MG63 (cell line): ENCODE results near the gene GABARAP. TPM values are rescaled to one million over a fixed set of nuclear protein-coding genes. Genes with fewer than 3 reads are reported as not detected.
"Not testable (repeated sequence)": the region's sequence is repeated elsewhere in the genome, so short reads cannot be mapped to it uniquely, and the experiment has no call there.

Source experiments
- DNase-seq: peaks from one replicate; pipeline ENCODE4 v3.0.0-alpha.2; 2020
- H3K27me3 ChIP-seq: fragments of 250-450 bp; sonication (Bioruptor Pico); 2 replicates; pipeline ENCODE4 v1.5.1; 2020; ENCODE audit warnings: mild to moderate bottlenecking, moderate library complexity
- H3K36me3 ChIP-seq: fragments of 250-450 bp; sonication (Bioruptor Pico); 2 replicates; pipeline ENCODE4 v1.5.1; 2020; ENCODE audit warnings: mild to moderate bottlenecking, moderate library complexity
- H3K4me3 ChIP-seq: fragments of 250-450 bp; sonication (Bioruptor Pico); 2 replicates; pipeline ENCODE4 v1.5.1; 2020; ENCODE audit warnings: mild to moderate bottlenecking, moderate library complexity
- H3K9me3 ChIP-seq: fragments of 250-450 bp; sonication (Bioruptor Pico); 2 replicates; pipeline ENCODE4 v1.5.1; 2020; ENCODE audit warnings: mild to moderate bottlenecking, moderate library complexity
- total RNA-seq: library from RNA; depleted of rRNA; stranded (reverse); fragments of >200 nt; shearing (Covaris generic); gene quantifications from 2 replicates; pipeline ENCODE4 v1.2.3, GENCODE V29; 2014; ENCODE audit warnings: low replicate concordance

GABARAP gene
- total RNA-seq, 1 experiment from 2014 or later: 148 TPM

DNA sequence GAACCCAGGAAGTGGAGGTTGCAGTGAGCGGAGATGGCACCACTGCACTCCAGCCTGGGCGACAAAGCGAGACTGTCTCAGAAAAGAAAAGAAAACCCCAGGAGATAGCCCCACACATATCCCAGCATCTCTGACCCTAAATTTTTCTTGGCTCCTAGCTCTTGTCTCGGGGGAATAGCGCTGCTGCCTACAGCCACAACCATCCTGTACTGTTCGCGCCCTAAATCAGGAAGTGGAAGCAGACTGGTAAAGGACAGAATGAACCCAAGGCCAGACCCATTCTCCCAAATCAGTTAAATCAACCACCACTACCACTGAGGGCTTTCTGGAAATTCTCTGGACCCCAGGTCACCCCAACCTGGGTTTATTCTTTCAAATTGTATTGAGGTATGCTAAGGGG is 7.6 kb upstream of the GABARAP start:
- DNase-seq: no peak
- H3K9me3 ChIP-seq: no peaks in the 10 kb centered on the region
- peak overlapping the region; percentile 90 for H3K4me3 ChIP-seq

DNA sequence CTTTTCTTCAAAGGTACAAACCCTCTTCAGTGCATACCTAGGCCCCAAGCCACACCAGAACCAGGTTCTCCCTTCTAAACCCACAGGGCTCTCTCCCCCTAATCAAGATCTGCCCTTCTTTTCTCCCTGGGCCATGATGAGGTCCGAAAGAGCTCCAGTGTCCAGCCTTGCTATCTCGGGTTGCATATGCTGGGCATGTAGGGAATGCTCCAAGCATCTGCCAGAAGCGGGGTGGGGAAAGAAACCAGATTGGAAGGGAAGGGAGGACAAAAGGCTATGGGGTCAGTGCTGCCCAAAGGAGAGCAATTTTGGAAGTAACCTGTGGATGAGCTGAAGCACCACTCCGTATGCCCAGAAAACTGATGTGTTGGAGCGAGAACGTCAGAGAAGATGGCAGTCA is 7.0 kb upstream of the GABARAP start:
- no peak for DNase-seq
- Histone ChIP-seq H3K27me3 (no peaks in the 10 kb centered on the region), H3K36me3 (peaks cover 15% of the 10 kb centered on the region), H3K9me3 (no peaks in the 10 kb centered on the region), H3K4me3 (no peak overlapping the region)

More for the DNA sequence above, 7.6 kb upstream of the GABARAP start:
- Histone ChIP-seq H3K27me3 (no peaks in the 10 kb centered on the region), H3K36me3 (peaks cover 20% of the 10 kb centered on the region)

DNA sequence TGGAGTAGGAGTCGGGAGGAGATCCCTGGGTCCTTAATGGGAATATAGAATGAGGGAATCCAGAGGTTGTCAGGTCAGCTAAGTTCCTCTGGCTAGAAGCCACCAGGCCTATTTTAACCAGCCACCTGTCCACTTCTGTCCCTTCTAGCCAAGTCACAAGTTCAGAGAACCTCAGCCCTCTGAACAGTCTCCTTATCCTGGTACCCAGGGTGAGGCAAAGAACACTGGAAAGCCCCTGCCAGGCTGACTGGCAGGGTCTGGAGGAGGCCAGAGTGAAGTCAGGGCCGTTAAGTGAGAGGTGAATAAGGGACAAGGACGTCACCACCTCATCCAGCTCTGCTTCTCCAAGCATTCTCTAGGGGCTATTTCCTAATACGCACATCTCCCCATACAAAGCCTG is 6.5 kb upstream of the GABARAP start:
- DNase-seq: no peak
- Histone ChIP-seq H3K9me3 (no peaks in the 10 kb centered on the region), H3K4me3 (no peak overlapping the region), H3K36me3 (peaks cover 13% of the 10 kb centered on the region), H3K27me3 (no peaks in the 10 kb centered on the region)

DNA sequence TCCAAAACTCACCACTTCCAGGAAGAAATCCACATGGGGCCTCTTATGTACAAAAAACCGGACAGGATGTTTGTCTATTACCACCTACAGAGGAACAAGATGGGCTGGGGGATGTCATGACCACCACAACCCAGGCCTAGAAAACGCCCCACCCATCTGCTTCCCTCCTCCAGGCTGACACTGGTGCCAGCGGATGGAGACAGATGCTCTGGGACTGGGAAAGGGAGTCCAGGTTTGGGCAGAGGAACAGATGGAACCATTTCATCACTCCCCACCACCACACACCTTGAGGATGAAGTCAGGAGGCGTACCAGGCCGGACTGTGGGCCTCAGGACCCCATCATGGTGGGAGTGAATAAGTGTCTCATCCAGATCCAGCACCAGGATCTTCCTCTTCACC is 4.5 kb upstream of the GABARAP start:
- H3K9me3 ChIP-seq: no peaks in the 10 kb centered on the region
- H3K36me3 ChIP-seq: peaks cover 13% of the 10 kb centered on the region
- no peak overlapping the region for H3K4me3 ChIP-seq
- no peak for DNase-seq
- H3K27me3 ChIP-seq: no peaks in the 10 kb centered on the region

GRCh38 chr17:7243838-7244237 is 1.6 kb upstream of the GABARAP start:
- H3K27me3 ChIP-seq, H3K9me3 ChIP-seq, DNase-seq, H3K4me3 ChIP-seq: not testable (repeated sequence)
- H3K36me3 ChIP-seq: peaks cover 24% of the 10 kb centered on the region

DNA sequence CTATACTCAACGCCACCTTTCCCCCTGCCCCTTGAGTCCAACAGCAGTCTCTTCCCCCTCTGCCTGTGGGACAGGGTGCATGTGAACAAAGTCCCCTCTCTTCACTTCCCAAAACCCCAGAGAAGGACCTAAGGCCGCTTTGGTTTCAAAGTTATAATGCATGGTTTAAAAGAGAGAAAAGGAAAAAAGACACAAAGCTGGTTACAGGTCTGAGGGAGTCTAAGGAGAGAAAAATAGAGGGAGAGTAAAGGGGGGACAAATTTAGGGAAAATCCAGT is 1.1 kb upstream of the GABARAP start:
- Histone ChIP-seq H3K27me3 (no peaks in the 10 kb centered on the region), H3K9me3 (no peaks in the 10 kb centered on the region), H3K36me3 (peaks cover 24% of the 10 kb centered on the region), H3K4me3 (peak overlapping the region; percentile 91)
- no peak for DNase-seq

GRCh38 chr17:7242717-7243452 is 636 bp upstream of the GABARAP start:
- DNase-seq: peak; percentile 87

DNA sequence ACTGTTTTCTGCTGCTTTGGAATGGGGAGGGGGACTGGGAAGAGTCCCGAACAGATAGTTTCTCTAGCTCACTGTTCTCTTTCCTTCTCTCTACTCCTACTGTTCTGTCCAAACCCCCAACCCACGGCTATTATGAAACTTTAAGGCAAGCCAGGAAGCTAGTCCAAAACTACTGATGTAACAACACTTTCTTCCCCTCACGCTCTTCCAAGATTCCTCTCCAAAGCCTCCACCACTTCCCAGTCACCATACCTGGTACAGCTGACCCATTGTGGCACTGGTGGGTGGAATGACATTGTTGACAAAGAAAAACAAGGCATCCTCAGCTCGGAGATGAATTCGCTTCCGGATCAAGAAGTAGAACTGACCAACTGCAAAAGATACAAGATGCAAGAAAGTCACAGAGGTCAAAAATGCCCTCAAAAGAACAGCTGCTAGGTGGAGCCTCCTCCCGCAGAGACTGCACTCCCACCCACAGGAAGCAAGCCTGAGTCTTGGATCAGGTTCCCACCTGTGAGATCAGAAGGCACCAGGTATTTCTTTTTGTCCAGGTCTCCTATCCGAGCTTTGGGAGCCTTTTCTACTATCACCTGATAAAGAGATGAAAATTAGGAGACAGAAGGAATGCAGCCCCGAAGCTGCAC is 1.0 kb downstream of the GABARAP start:
- Histone ChIP-seq H3K9me3 (no peaks in the 10 kb centered on the region), H3K36me3 (peaks cover 34% of the 10 kb centered on the region), H3K27me3 (no peaks in the 10 kb centered on the region), H3K4me3 (peak overlapping the region; percentile 91)
- no peak for DNase-seq

More at GRCh38 chr17:7242717-7243452, 636 bp upstream of the GABARAP start:
- peak overlapping the region; percentile 91 for H3K4me3 ChIP-seq
- no peaks in the 10 kb centered on the region for H3K9me3 ChIP-seq
- H3K27me3 ChIP-seq: no peaks in the 10 kb centered on the region
- H3K36me3 ChIP-seq: peaks cover 24% of the 10 kb centered on the region

- Histone ChIP-seq H3K4me3 (no peak overlapping the region; the same call in 1 of the 2 replicates), H3K9me3 (no peaks in the 10 kb centered on the region), H3K36me3 (peaks cover 32% of the 10 kb centered on the region), H3K27me3 (no peaks in the 10 kb centered on the region)
- no peak for DNase-seq
These were observed 1.9 kb downstream of the GABARAP start for GRCh38 chr17:7240375-7240774.

DNA sequence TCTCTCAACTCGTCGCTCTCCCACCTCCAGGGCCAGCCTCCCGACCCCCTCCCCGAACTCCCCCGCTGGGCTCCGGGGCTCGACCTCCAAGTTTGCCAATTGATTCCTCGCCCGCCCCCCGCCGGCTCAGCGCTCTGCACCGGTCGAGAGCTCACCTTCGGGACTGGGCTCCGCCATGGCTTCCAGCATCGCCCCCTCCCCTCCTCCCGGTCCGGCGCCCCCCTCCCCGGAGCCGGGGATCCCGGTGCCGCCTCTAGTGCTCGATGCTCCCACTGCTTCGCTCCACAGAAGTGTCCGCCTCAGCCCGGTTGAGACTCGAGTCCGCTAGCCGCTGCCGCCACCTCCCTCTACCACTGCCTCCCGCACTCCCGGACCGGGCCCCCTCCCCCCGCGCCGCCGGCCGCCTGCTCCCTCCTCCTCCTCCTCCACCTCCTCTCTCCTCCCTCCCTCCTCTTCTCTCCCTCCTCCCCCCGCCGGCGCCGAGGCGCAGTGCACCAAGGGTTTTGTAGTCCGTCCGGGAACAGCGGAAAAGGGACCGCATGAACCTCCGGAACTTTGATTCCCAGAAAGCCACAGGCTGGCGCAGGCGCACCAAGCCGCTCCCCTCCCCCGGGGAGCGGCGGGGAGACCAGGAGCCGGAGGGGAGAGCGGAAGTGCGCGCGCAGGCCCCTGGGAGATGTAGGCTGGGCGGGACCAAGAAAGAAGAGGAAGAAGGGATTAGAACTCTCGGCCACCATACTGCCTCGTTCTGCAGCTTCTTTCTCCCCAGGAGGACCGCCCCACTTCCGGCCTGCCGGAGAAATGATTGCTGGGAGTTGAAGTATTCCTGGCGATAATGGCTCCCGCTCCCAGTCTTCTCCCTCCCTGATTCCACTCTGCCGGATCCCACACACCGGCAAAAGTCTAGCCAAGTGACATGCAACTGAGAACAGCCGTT is 2.9 kb downstream of the GABARAP start, which contains the start of gene PHF23:
TSS of gene PHF23 (minus strand) at position 367 of the 937 bp plus-strand sequence. CDS start at position 189, 178 bp downstream.
- Histone ChIP-seq H3K36me3 (peaks cover 41% of the 10 kb centered on the region), H3K9me3 (no peaks in the 10 kb centered on the region), H3K27me3 (no peaks in the 10 kb centered on the region), H3K4me3 (peak within 1 kb of the TSS; percentile 79)
- DNase-seq: peak; percentile 95

- no peaks in the 10 kb centered on the region for H3K27me3 ChIP-seq
- peak; percentile 40 for DNase-seq
- peaks cover 41% of the 10 kb centered on the region for H3K36me3 ChIP-seq
- peak overlapping the region; percentile 79 for H3K4me3 ChIP-seq
- no peaks in the 10 kb centered on the region for H3K9me3 ChIP-seq
These were observed 3.7 kb downstream of the GABARAP start for GRCh38 chr17:7238420-7239090.

- Histone ChIP-seq H3K4me3 (peak overlapping the region; percentile 79), H3K36me3 (peaks cover 41% of the 10 kb centered on the region), H3K27me3 (no peaks in the 10 kb centered on the region), H3K9me3 (no peaks in the 10 kb centered on the region)
- DNase-seq: peak; percentile 51
These were observed 4.4 kb downstream of the GABARAP start for GRCh38 chr17:7237761-7238419.

DNA sequence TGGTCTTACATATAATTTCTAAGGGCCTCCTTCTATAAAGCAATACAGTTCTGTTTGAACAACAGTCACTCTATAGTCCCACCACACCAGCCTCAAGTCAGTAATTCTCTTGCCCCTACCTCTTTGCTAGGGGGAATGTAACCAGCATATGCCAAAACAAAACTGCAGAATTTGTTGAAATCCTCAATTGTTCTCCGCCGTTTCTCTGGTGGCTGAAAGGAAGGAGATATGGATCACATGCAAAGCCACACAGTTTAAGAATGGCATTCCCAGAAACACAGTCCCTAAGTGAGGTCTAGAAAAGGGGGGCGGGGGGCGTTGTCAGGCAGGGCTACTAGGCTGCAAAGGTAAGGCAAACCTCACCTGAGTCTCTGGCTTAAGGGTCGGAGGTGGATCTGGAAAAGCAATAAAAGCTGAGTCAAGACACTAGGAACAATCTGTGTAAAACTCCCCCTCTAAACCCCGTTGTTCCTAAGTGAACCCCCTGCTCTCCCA is 4.9 kb downstream of the GABARAP start:
- DNase-seq: no peak
- Histone ChIP-seq H3K36me3 (peaks cover 41% of the 10 kb centered on the region), H3K4me3 (peak overlapping the region; percentile 79), H3K9me3 (no peaks in the 10 kb centered on the region), H3K27me3 (no peaks in the 10 kb centered on the region)

DNA sequence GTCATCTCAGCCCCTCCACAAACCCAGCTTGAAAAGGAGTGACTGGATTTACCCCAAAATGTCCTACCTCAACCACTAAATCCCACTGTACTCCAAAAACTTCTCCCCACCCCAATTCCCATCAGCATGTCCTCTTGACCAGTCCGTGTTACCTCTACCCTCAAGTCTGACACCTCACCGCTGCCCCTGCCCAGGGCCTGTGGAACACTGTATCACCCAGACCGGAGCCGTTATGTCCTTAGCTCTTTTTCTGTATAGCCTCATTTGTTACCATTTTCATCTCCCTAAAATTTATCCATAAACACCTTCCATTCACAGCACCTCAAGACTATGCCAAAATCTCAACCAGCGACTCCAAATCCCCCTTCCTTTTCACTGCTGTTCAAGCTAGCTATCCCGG is 5.4 kb downstream of the GABARAP start:
- Histone ChIP-seq H3K36me3 (peaks cover 41% of the 10 kb centered on the region), H3K4me3 (no peak overlapping the region), H3K9me3 (no peaks in the 10 kb centered on the region), H3K27me3 (no peaks in the 10 kb centered on the region)
- no peak for DNase-seq

- Histone ChIP-seq H3K4me3 (no peak overlapping the region), H3K27me3 (no peaks in the 10 kb centered on the region), H3K36me3 (peaks cover 38% of the 10 kb centered on the region), H3K9me3 (no peaks in the 10 kb centered on the region)
- no peak for DNase-seq
These were observed 6.3 kb downstream of the GABARAP start for GRCh38 chr17:7235693-7236665.
